ENCODE results near the gene NAPG.

DNA sequence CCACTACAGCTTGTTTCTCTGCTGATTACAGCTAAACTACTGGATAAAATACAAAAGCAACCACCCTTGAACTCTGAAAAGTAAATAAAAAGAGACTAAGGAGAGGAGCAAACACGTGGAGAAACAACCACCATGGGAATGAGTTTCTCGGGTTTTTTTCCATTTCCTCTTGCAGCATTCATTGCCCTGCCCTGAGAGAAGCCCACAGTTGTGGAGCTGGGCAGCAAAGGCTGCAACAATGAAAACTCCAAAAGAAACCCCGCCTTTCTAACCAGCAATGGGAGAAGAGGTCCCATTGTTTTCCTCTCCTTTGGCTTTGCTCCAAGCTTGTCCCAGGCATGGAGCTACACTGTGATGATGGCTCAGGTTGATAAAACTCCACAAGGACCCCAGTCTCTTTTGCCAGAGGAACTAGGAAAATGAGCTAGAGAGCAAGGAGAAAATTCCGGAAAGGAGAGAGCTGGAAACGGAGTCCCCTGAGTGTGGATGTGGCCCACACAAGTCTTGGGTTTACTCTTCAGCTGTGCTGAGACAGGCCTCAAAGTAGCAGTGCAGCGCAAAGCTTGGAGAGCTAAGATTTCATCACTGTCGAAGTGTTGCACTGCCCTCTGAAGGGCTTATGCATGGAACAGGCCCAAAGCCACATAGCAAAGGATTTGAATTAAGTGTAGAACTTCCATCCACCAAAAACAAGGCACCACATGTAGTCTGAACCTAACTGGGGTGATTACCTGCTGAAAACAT lies 20.9 kb downstream of the NAPG start:
- no peak for TF ChIP-seq CTCF (IDR thresholded peaks at IDR 0.05; ENCODE audit: poor library complexity)
- TF ChIP-seq EZH2 (IDR thresholded peaks at IDR 0.05; ENCODE audit: borderline replicate concordance): no peak
- no peak for TF ChIP-seq EZH2phosphoT487 (IDR thresholded peaks at IDR 0.05; ENCODE audit: low read depth, severe bottlenecking, unreplicated experiment)
